Vagina (tissue), 2 donors: ENCODE measurements around the gene PIP5K1B.

ENCODE experiments used
- CTCF ChIP-seq, 3 experiments: fragments of 450-650 bp in 2 of 3; fragments of 200-600 bp in 1 of 3; sonication (generic) in 1 of 3; IDR thresholded peaks; one replicate each; pipeline ENCODE4 v1.5.1; 2017 to 2019; ENCODE audit warnings: antibody characterized with exemption in 3 of 3, mild to moderate bottlenecking in 2 of 3, moderate library complexity in 2 of 3
- POLR2A ChIP-seq, 2 donors: fragments of 450-650 bp; IDR thresholded peaks; one replicate each; pipeline ENCODE4 v1.6.1; 2017; ENCODE audit warnings: antibody characterized with exemption in 2 of 2, mild to moderate bottlenecking in 2 of 2, moderate library complexity in 2 of 2
- POLR2AphosphoS5 ChIP-seq, 2 donors: sonication (generic); formaldehyde crosslinking; IDR thresholded peaks; one replicate each; pipeline ENCODE4 v1.9.0; 2017; ENCODE audit warnings: antibody characterized with exemption in 2 of 2, mild to moderate bottlenecking in 2 of 2, low read depth in 1 of 2; ENCODE audit not compliant: insufficient read depth in 1 of 2

- TF ChIP-seq CTCF (IDR thresholded peaks at IDR 0.05) (no peak), POLR2AphosphoS5 (IDR thresholded peaks at IDR 0.05; ENCODE audit: insufficient read depth in 1 of 2, low read depth in 1 of 2) (no peak), POLR2A (IDR thresholded peaks at IDR 0.05) (no peak)
Observed at GRCh38 chr9:68995776-68996175, 290.7 kb downstream of the PIP5K1B start.
